Brain (organoid and tissue), 1 donor: ENCODE measurements around the gene FAIM. TPM values are rescaled to one million over a fixed set of nuclear protein-coding genes. Genes with fewer than 3 reads are reported as not detected.

ENCODE experiments used
- polyA plus RNA-seq: library from polyadenylated mRNA; stranded (reverse); fragments of 350-450 nt; fragmentation: Illumina TruSeq; extraction: RNeasy Lipid Tissue Mini Kit (QIAGEN cat#74804); gene quantifications from one replicate; pipeline ENCODE4 v1.2.3, GENCODE V29; 2015; ENCODE audit warnings: low read depth, low replicate concordance; ENCODE audit not compliant: insufficient read depth

Gene FAIM
- polyA plus RNA-seq, 1 donor from 2014 or later, result 22.1 TPM

Other genes with a start within 250 kb of the FAIM start
- gene ESYT3, start 174.2 kb upstream of the FAIM start, polyA plus RNA-seq, result 0.53 TPM
- gene CEP70, start 14.5 kb upstream of the FAIM start, polyA plus RNA-seq, result 11.1 TPM
- gene PIK3CB, start 226.2 kb downstream of the FAIM start, polyA plus RNA-seq, result 18.2 TPM